Measurements from ENCODE around the gene TRAPPC2L.

TRAPPC2L gene

GRCh38 chr16:88834670-88835069 lies 22.3 kb upstream of the TRAPPC2L start:
- in situ Hi-C loops (cut with HindIII; ENCODE audit: low pct_ligation_motif_present, low sequenced_read_pairs), result no loop called here
- H3K36me3 ChIP-seq (replicated peaks), result peaks cover 10% of the 10 kb centered on the region
- no peak for DNase-seq
- H3K27ac ChIP-seq, result no peak overlapping the region
- no peaks in the 10 kb centered on the region for H3K27me3 ChIP-seq (replicated peaks)
- no peak overlapping the region for H3K4me3 ChIP-seq (ENCODE audit: low read depth, low read length)
- no peak for TF ChIP-seq CTCF (IDR thresholded peaks at IDR 0.05; ENCODE audit: low read depth, low read length, missing control alignments)

- H3K27ac ChIP-seq, result no peak overlapping the region
- H3K27me3 ChIP-seq (replicated peaks), result no peaks in the 10 kb centered on the region
- H3K36me3 ChIP-seq (replicated peaks), result peaks cover 13% of the 10 kb centered on the region
- H3K4me3 ChIP-seq (ENCODE audit: low read depth, low read length), result no peak overlapping the region
- TF ChIP-seq CTCF (IDR thresholded peaks at IDR 0.05; ENCODE audit: low read depth, low read length, missing control alignments), result no peak
- in situ Hi-C loops (cut with HindIII; ENCODE audit: low pct_ligation_motif_present, low sequenced_read_pairs), result no loop called here
- no peak for DNase-seq
These were observed 21.5 kb upstream of the TRAPPC2L start for GRCh38 chr16:88835383-88835782.

GRCh38 chr16:88835818-88836217 lies 21.1 kb upstream of the TRAPPC2L start:
- no peak for TF ChIP-seq CTCF (IDR thresholded peaks at IDR 0.05; ENCODE audit: low read depth, low read length, missing control alignments)
- no peak overlapping the region for H3K27ac ChIP-seq
- in situ Hi-C loops (cut with HindIII; ENCODE audit: low pct_ligation_motif_present, low sequenced_read_pairs), result no loop called here
- H3K27me3 ChIP-seq (replicated peaks), result no peaks in the 10 kb centered on the region
- DNase-seq, result no peak
- H3K36me3 ChIP-seq (replicated peaks), result peaks cover 17% of the 10 kb centered on the region
- no peak overlapping the region for H3K4me3 ChIP-seq (ENCODE audit: low read depth, low read length)

- H3K36me3 ChIP-seq (replicated peaks), result peaks cover 17% of the 10 kb centered on the region
- in situ Hi-C loops (cut with HindIII; ENCODE audit: low pct_ligation_motif_present, low sequenced_read_pairs), result no loop called here
These were observed 20.1 kb upstream of the TRAPPC2L start for GRCh38 chr16:88836791-88837190.

GRCh38 chr16:88837806-88838205 lies 19.1 kb upstream of the TRAPPC2L start:
- Histone ChIP-seq H3K27me3 (replicated peaks) (no peaks in the 10 kb centered on the region), H3K27ac (no peak overlapping the region), H3K4me3 (ENCODE audit: low read depth, low read length) (no peak overlapping the region), H3K36me3 (replicated peaks) (peaks cover 17% of the 10 kb centered on the region)
- no peak for TF ChIP-seq CTCF (IDR thresholded peaks at IDR 0.05; ENCODE audit: low read depth, low read length, missing control alignments)
- in situ Hi-C loops (cut with HindIII; ENCODE audit: low pct_ligation_motif_present, low sequenced_read_pairs), result no loop called here
- no peak for DNase-seq

More at GRCh38 chr16:88836791-88837190, 20.1 kb upstream of the TRAPPC2L start:
- Histone ChIP-seq H3K27me3 (replicated peaks) (no peaks in the 10 kb centered on the region), H3K4me3 (ENCODE audit: low read depth, low read length) (no peak overlapping the region), H3K27ac (no peak overlapping the region)
- DNase-seq, result no peak
- no peak for TF ChIP-seq CTCF (IDR thresholded peaks at IDR 0.05; ENCODE audit: low read depth, low read length, missing control alignments)

GRCh38 chr16:88838566-88838965 lies 18.4 kb upstream of the TRAPPC2L start:
- no peak for TF ChIP-seq CTCF (IDR thresholded peaks at IDR 0.05; ENCODE audit: low read depth, low read length, missing control alignments)
- no peak for DNase-seq
- Histone ChIP-seq H3K27ac (no peak overlapping the region), H3K4me3 (ENCODE audit: low read depth, low read length) (no peak overlapping the region), H3K36me3 (replicated peaks) (peaks cover 17% of the 10 kb centered on the region), H3K27me3 (replicated peaks) (no peaks in the 10 kb centered on the region)
- in situ Hi-C loops (cut with HindIII; ENCODE audit: low pct_ligation_motif_present, low sequenced_read_pairs), result no loop called here
